ENCODE results near the gene KANTR. TPM values are rescaled to one million over a fixed set of nuclear protein-coding genes. Genes with fewer than 3 reads are reported as not detected.

The KANTR gene
- total RNA-seq, 1 experiment from 2014 or later = 7.7 TPM

DNA sequence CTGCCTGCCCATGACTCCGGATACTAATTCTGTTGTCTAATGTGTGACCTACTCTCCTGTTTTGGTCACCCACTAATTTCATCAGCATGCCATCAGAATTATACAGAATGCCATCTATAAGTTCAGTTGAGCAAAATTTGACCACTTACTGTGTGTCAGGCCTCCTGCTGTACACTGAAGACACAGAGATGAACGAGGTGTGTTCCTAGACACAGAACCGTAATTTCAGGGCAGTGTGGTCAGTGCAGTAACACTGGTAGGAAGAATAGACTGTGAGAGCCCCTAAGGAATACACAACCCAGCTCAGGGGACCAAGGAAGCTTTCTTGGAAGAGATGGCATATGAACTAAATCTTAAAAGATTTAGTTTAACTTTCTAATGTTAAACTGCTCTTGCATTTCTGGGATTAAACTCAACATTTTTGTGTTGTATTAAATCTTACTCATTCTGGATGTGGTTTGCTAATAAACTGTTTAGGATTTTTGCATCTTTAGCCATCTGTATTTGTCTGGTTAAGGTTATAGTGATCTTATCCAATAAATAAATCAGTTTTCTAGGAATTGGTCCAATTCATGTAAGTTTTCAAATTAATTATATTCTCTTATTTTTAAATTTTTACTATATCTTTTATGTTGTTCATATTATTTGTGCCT lies 34.3 kb downstream of the KANTR start:
- Histone ChIP-seq H3K23ac (ENCODE audit: insufficient read length, low read depth, low read length) (no peak overlapping the region), H3K4me2 (ENCODE audit: insufficient read depth, insufficient read length, low read length) (no peak overlapping the region), H3K9ac (ENCODE audit: extremely low read depth, insufficient read length, low read length) (no peak overlapping the region), H4K20me1 (ENCODE audit: control insufficient read depth, insufficient read depth, insufficient read length) (no peaks in the 10 kb centered on the region), H3K79me1 (ENCODE audit: insufficient read depth, low read depth, low read length, poor library complexity, severe bottlenecking) (no peaks in the 10 kb centered on the region), H2AK5ac (ENCODE audit: insufficient read length, low read length) (no peak overlapping the region), H2AFZ (ENCODE audit: low read length) (no peak overlapping the region), H3K23me2 (ENCODE audit: insufficient read length, low read depth, low read length, poor library complexity, severe bottlenecking) (no peaks in the 10 kb centered on the region), H2BK12ac (ENCODE audit: insufficient read length, low read depth, low read length) (no peak overlapping the region), H3K4me1 (ENCODE audit: insufficient read depth, low read length) (no peaks in the 10 kb centered on the region), H3K14ac (ENCODE audit: insufficient read depth, low read length) (no peak overlapping the region), H3K27ac (ENCODE audit: insufficient read length, low read depth, low read length) (no peak overlapping the region), H2BK120ac (ENCODE audit: low read depth, low read length, poor library complexity, severe bottlenecking) (no peak overlapping the region), H3T11ph (ENCODE audit: low read length) (no peak overlapping the region), H3K9me3 (ENCODE audit: control insufficient read depth, low read depth, low read length) (peaks cover 6% of the 10 kb centered on the region), H3K27me3 (ENCODE audit: insufficient read depth, low read length) (no peaks in the 10 kb centered on the region), H3K79me2 (ENCODE audit: insufficient read depth, low read length) (no peaks in the 10 kb centered on the region), H2BK15ac (ENCODE audit: low read depth, low read length) (no peak overlapping the region), H3K4ac (ENCODE audit: low read depth, low read length) (no peak overlapping the region), H3K18ac (ENCODE audit: insufficient read length, low read depth, low read length) (no peak overlapping the region), H2BK20ac (ENCODE audit: low read depth, low read length, poor library complexity, severe bottlenecking) (no peak overlapping the region), H4K91ac (ENCODE audit: insufficient read length, low read depth, low read length) (no peak overlapping the region), H2BK5ac (ENCODE audit: insufficient read length, low read length) (no peak overlapping the region), H4K5ac (ENCODE audit: insufficient read length, low read depth, low read length) (no peak overlapping the region), H4K8ac (replicated peaks; ENCODE audit: insufficient read length, low read depth, low read length) (no peak overlapping the region), H3K56ac (ENCODE audit: insufficient read length, low read depth, low read length) (no peak overlapping the region)
- Mint-ChIP-seq H3K4me1 (no peaks in the 10 kb centered on the region), H3K36me3 (ENCODE audit: insufficient read depth in 1 of 3, low read depth in 3 of 3) (peaks cover 12 to 21% (median 17%) of the 10 kb centered on the region in 3 experiments), H3K9me3 (peaks cover 72 to 78% of the 10 kb centered on the region in 2 experiments), H3K27me3 (ENCODE audit: low read depth) (no peaks in the 10 kb centered on the region), H3K27ac (no peak overlapping the region), H3K4me3 (no peak overlapping the region)
- no peak for DNase-seq
- WGBS (ENCODE audit: extremely low coverage, insufficient read length, low lambda C conversion rate) = no CpG with 5 or more reads among the region's 3 CpGs
- TF ChIP-seq, protein P1, sequence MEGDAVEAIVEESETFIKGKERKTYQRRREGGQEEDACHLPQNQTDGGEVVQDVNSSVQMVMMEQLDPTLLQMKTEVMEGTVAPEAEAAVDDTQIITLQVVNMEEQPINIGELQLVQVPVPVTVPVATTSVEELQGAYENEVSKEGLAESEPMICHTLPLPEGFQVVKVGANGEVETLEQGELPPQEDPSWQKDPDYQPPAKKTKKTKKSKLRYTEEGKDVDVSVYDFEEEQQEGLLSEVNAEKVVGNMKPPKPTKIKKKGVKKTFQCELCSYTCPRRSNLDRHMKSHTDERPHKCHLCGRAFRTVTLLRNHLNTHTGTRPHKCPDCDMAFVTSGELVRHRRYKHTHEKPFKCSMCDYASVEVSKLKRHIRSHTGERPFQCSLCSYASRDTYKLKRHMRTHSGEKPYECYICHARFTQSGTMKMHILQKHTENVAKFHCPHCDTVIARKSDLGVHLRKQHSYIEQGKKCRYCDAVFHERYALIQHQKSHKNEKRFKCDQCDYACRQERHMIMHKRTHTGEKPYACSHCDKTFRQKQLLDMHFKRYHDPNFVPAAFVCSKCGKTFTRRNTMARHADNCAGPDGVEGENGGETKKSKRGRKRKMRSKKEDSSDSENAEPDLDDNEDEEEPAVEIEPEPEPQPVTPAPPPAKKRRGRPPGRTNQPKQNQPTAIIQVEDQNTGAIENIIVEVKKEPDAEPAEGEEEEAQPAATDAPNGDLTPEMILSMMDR (conservative IDR thresholded peaks at IDR 0.05) = no peak

Data from H9 (cell line).